Nephron (organoid): ENCODE measurements around the gene GDE1.

Experiments
- H3K27ac Mint-ChIP-seq, 3 experiments: 2 replicates each; pipeline ENCODE4 v1.8.0; 2020; ENCODE audit warnings: mixed read lengths in 3 of 3, mild to moderate bottlenecking in 2 of 3, moderate library complexity in 1 of 3
- H3K27me3 Mint-ChIP-seq: 2 replicates; pipeline ENCODE4 v1.8.0; 2021; ENCODE audit warnings: low read depth, mild to moderate bottlenecking, moderate library complexity, mixed read lengths
- H3K36me3 Mint-ChIP-seq: 2 replicates; pipeline ENCODE4 v1.8.0; 2020; ENCODE audit warnings: low read depth, mixed read lengths
- H3K4me1 Mint-ChIP-seq: 2 replicates; pipeline ENCODE4 v1.8.0; 2020; ENCODE audit warnings: mixed read lengths
- H3K4me3 Mint-ChIP-seq, 3 experiments: 2 replicates each; pipeline ENCODE4 v1.8.0; 2020; ENCODE audit warnings: mild to moderate bottlenecking in 3 of 3, mixed read lengths in 3 of 3, moderate library complexity in 2 of 3
- H3K9me3 Mint-ChIP-seq: 2 replicates; pipeline ENCODE4 v1.8.0; 2020; ENCODE audit warnings: mixed read lengths
- TF ChIP-seq, protein P1 (sequence below), 3 experiments: fragments of 200-600 bp; sonication (generic); IDR thresholded peaks; one replicate each; pipeline ENCODE4 v1.5.0; 2021; ENCODE audit warnings: antibody characterized with exemption in 3 of 3; ENCODE audit not compliant: unreplicated experiment in 3 of 3

GDE1 gene

DNA sequence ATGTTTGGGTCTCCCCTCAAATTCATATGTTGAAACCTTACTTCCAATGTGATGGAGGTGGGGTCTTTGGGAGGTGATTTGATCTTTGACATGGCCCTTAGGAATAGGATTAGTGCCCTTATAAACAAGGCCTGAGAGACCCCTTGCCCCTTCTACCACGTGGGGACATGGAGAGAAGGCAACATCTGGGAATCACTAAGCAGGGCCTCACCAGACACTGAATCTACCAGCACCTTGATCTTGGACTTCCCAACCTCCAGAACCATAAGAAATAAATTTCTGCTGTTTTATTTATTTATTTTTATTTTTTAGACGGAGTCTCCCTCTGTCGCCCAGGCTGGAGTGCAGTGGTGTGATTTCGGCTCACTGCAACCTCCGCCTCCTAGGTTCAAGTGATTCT lies 40.1 kb downstream of the GDE1 start:
- Mint-ChIP-seq H3K4me1 (no peaks in the 10 kb centered on the region), H3K27me3 (no peaks in the 10 kb centered on the region), H3K36me3 (no peaks in the 10 kb centered on the region), H3K27ac (no peak overlapping the region), H3K9me3 (no peaks in the 10 kb centered on the region), H3K4me3 (no peak overlapping the region)
- TF ChIP-seq, protein P1, sequence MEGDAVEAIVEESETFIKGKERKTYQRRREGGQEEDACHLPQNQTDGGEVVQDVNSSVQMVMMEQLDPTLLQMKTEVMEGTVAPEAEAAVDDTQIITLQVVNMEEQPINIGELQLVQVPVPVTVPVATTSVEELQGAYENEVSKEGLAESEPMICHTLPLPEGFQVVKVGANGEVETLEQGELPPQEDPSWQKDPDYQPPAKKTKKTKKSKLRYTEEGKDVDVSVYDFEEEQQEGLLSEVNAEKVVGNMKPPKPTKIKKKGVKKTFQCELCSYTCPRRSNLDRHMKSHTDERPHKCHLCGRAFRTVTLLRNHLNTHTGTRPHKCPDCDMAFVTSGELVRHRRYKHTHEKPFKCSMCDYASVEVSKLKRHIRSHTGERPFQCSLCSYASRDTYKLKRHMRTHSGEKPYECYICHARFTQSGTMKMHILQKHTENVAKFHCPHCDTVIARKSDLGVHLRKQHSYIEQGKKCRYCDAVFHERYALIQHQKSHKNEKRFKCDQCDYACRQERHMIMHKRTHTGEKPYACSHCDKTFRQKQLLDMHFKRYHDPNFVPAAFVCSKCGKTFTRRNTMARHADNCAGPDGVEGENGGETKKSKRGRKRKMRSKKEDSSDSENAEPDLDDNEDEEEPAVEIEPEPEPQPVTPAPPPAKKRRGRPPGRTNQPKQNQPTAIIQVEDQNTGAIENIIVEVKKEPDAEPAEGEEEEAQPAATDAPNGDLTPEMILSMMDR (IDR thresholded peaks at IDR 0.05; ENCODE audit: unreplicated experiment in 3 of 3), result no peak

DNA sequence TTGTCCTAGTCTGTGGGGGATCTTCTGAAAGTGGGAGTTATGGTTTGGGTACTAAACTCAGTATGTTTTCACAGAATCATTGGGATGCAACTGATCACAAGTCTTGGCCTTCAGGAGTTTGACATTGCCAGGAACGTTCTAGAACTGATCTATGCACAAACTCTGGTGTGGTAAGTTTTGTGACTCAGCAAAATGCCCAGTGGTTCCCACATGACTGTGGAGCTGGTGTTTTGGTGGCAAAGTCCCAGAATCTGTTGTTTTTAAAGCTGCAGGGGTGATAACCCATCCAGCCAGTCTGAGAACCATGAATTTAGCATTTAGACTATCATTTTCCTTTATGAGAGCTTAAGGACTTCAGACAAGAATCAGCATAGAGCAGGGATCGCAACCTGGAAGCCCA lies 40.6 kb downstream of the GDE1 start:
- Mint-ChIP-seq H3K4me1 (no peaks in the 10 kb centered on the region), H3K9me3 (no peaks in the 10 kb centered on the region), H3K27me3 (no peaks in the 10 kb centered on the region), H3K36me3 (no peaks in the 10 kb centered on the region), H3K27ac (no peak overlapping the region), H3K4me3 (no peak overlapping the region)
- TF ChIP-seq, protein P1 (IDR thresholded peaks at IDR 0.05; ENCODE audit: unreplicated experiment in 3 of 3), result no peak

DNA sequence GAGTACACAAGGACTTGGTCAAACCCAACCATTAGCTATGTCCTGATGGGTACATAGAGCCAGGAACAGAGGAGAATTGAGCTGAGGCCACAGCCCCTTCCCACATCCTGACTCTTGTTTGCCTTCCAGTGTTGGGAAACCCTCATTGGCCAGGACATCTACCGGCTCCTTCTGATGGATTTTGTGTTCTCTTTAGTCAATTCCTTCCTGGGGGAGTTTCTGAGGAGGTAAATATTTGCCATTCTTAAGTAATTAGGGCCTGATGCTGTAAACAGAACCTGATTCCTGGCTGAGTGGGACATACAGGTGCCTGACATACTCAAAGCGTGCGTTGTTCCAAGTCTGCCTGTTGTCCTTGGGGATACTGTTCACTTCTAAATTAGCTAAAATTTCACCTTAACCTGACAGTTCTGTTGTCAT lies 42.6 kb downstream of the GDE1 start:
- Mint-ChIP-seq H3K9me3 (no peaks in the 10 kb centered on the region), H3K36me3 (no peaks in the 10 kb centered on the region), H3K27me3 (no peaks in the 10 kb centered on the region), H3K27ac (no peak overlapping the region), H3K4me1 (no peaks in the 10 kb centered on the region), H3K4me3 (no peak overlapping the region)
- TF ChIP-seq, protein P1 (IDR thresholded peaks at IDR 0.05; ENCODE audit: unreplicated experiment in 3 of 3), result no peak

DNA sequence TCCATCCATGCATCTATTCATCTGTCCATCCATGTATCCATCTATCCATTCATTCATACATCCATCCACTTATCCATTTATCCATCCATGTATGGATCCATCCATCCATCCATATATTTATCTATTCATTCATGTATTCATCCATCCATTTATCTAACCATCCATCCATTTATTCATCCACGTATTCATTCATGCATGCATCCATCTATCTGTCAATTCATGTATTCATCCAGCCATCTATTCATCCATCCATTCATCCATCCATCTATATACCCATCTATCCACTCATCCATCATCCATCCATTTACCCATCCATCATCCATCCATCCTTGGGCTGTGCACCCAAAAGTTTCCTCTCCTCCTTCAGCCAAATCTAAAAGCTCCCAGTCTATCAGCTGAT lies 43.4 kb downstream of the GDE1 start:
- no peaks in the 10 kb centered on the region for H3K9me3 Mint-ChIP-seq
- TF ChIP-seq, protein P1 (IDR thresholded peaks at IDR 0.05; ENCODE audit: unreplicated experiment in 3 of 3), result no peak
- H3K27me3 Mint-ChIP-seq, result no peaks in the 10 kb centered on the region
- no peak overlapping the region for H3K27ac Mint-ChIP-seq
- H3K4me3 Mint-ChIP-seq, result no peak overlapping the region
- H3K4me1 Mint-ChIP-seq, result no peaks in the 10 kb centered on the region
- H3K36me3 Mint-ChIP-seq, result no peaks in the 10 kb centered on the region

DNA sequence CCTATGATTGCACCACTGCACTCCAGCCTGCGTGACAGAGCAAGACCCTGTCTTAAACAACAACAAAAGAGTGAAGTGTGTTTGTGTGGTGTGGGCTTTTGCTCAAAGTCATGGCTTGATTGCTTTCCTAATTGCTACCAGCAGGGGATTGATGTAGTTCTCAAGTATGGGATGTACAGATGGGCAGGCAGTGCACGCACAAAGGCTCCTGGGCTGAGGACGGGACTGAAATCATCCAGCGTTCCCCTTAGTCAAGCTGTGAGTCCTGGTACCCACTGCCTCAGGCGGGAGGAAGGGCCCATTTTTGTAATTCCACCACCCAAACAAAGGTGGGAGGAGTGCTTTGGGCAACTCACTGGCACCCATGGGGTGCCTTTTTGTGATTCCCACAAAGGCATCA lies 47.3 kb downstream of the GDE1 start:
- no peaks in the 10 kb centered on the region for H3K27me3 Mint-ChIP-seq
- no peaks in the 10 kb centered on the region for H3K4me1 Mint-ChIP-seq
- H3K27ac Mint-ChIP-seq, result no peak overlapping the region
- TF ChIP-seq, protein P1 (IDR thresholded peaks at IDR 0.05; ENCODE audit: unreplicated experiment in 3 of 3), result no peak
- no peaks in the 10 kb centered on the region for H3K36me3 Mint-ChIP-seq
- H3K4me3 Mint-ChIP-seq, result no peak overlapping the region
- no peaks in the 10 kb centered on the region for H3K9me3 Mint-ChIP-seq

DNA sequence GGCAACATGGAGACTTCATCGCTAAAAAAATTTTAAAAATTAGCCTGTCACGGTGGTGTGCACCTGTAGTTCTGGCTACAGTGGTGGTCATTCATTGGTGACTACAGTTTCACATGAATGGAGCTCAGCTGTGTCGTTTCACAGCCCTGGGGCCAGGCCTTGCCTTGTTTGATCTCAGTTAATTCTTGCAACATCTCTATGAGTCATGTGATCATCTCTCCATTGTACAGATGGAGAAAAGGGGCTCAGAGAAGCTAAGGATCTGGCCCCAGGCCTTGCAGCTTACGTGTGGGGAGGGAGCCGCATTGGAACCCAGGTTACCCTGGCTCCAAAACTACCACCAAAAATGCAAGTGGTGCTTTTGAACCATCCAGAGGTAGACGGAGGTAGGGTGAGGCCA lies 49.4 kb downstream of the GDE1 start:
- H3K9me3 Mint-ChIP-seq, result no peaks in the 10 kb centered on the region
- H3K27me3 Mint-ChIP-seq, result no peaks in the 10 kb centered on the region
- H3K4me3 Mint-ChIP-seq, result no peak overlapping the region
- no peaks in the 10 kb centered on the region for H3K4me1 Mint-ChIP-seq
- no peaks in the 10 kb centered on the region for H3K36me3 Mint-ChIP-seq
- no peak overlapping the region for H3K27ac Mint-ChIP-seq
- TF ChIP-seq, protein P1 (IDR thresholded peaks at IDR 0.05; ENCODE audit: unreplicated experiment in 3 of 3), result no peak
